WTC11 (cell line): ENCODE data around the gene ABR.

Experiments used
- KAT7 ChIP-seq: sonication (generic); formaldehyde crosslinking; IDR thresholded peaks from 2 replicates; pipeline ENCODE4 v1.8.1; 2023; ENCODE audit warnings: missing genetic modification reagents, mild to moderate bottlenecking, borderline replicate concordance
- NFE2L1 ChIP-seq: sonication (generic); formaldehyde crosslinking; IDR thresholded peaks from 2 replicates; pipeline ENCODE4 v1.8.1; 2023; ENCODE audit warnings: missing genetic modification reagents
- TEAD1 ChIP-seq: sonication (generic); formaldehyde crosslinking; IDR thresholded peaks from 2 replicates; pipeline ENCODE4 v1.8.0; 2022; ENCODE audit warnings: mild to moderate bottlenecking, missing genetic modification reagents
- USF2 ChIP-seq: sonication (generic); formaldehyde crosslinking; IDR thresholded peaks from 2 replicates; pipeline ENCODE4 v1.8.1; 2023; ENCODE audit warnings: mild to moderate bottlenecking, missing genetic modification reagents, moderate library complexity
- ZNF138 ChIP-seq: sonication (generic); formaldehyde crosslinking; conservative IDR thresholded peaks from 2 replicates; pipeline ENCODE4 v1.8.1; 2022; ENCODE audit warnings: mild to moderate bottlenecking, moderate library complexity, missing genetic modification reagents
- TF ChIP-seq, protein P1 (sequence below): sonication (generic); formaldehyde crosslinking; IDR thresholded peaks from 2 replicates; pipeline ENCODE4 v1.8.0; 2022; ENCODE audit warnings: missing genetic modification reagents
- TF ChIP-seq, protein P2 (sequence below): sonication (generic); formaldehyde crosslinking; IDR thresholded peaks from 2 replicates; pipeline ENCODE4 v1.8.0; 2023; ENCODE audit warnings: missing genetic modification reagents
- TF ChIP-seq, protein P3 (sequence below): fragments of 200-600 bp; IDR thresholded peaks from 2 replicates; pipeline ENCODE4 v1.8.0; 2022; ENCODE audit warnings: antibody characterized with exemption
- TF ChIP-seq, protein P4 (sequence below): sonication (generic); formaldehyde crosslinking; IDR thresholded peaks from 2 replicates; pipeline ENCODE4 v1.8.0; 2022; ENCODE audit warnings: mild to moderate bottlenecking, missing genetic modification reagents

GRCh38 chr17:1058423-1059130 lies 121.2 kb downstream of the ABR start:
- TF ChIP-seq, protein P1, sequence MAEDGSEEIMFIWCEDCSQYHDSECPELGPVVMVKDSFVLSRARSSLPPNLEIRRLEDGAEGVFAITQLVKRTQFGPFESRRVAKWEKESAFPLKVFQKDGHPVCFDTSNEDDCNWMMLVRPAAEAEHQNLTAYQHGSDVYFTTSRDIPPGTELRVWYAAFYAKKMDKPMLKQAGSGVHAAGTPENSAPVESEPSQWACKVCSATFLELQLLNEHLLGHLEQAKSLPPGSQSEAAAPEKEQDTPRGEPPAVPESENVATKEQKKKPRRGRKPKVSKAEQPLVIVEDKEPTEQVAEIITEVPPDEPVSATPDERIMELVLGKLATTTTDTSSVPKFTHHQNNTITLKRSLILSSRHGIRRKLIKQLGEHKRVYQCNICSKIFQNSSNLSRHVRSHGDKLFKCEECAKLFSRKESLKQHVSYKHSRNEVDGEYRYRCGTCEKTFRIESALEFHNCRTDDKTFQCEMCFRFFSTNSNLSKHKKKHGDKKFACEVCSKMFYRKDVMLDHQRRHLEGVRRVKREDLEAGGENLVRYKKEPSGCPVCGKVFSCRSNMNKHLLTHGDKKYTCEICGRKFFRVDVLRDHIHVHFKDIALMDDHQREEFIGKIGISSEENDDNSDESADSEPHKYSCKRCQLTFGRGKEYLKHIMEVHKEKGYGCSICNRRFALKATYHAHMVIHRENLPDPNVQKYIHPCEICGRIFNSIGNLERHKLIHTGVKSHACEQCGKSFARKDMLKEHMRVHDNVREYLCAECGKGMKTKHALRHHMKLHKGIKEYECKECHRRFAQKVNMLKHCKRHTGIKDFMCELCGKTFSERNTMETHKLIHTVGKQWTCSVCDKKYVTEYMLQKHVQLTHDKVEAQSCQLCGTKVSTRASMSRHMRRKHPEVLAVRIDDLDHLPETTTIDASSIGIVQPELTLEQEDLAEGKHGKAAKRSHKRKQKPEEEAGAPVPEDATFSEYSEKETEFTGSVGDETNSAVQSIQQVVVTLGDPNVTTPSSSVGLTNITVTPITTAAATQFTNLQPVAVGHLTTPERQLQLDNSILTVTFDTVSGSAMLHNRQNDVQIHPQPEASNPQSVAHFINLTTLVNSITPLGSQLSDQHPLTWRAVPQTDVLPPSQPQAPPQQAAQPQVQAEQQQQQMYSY (CRISPR knock-in tag), result no peak
- TF ChIP-seq USF2 (no peak), NFE2L1 (CRISPR knock-in tag) (no peak), TEAD1 (CRISPR knock-in tag) (no peak), ZNF138 (CRISPR knock-in tag) (no peak), KAT7 (CRISPR knock-in tag) (no peak)
- TF ChIP-seq, protein P2, sequence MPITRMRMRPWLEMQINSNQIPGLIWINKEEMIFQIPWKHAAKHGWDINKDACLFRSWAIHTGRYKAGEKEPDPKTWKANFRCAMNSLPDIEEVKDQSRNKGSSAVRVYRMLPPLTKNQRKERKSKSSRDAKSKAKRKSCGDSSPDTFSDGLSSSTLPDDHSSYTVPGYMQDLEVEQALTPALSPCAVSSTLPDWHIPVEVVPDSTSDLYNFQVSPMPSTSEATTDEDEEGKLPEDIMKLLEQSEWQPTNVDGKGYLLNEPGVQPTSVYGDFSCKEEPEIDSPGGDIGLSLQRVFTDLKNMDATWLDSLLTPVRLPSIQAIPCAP (CRISPR knock-in tag), result no peak
- TF ChIP-seq, protein P3, sequence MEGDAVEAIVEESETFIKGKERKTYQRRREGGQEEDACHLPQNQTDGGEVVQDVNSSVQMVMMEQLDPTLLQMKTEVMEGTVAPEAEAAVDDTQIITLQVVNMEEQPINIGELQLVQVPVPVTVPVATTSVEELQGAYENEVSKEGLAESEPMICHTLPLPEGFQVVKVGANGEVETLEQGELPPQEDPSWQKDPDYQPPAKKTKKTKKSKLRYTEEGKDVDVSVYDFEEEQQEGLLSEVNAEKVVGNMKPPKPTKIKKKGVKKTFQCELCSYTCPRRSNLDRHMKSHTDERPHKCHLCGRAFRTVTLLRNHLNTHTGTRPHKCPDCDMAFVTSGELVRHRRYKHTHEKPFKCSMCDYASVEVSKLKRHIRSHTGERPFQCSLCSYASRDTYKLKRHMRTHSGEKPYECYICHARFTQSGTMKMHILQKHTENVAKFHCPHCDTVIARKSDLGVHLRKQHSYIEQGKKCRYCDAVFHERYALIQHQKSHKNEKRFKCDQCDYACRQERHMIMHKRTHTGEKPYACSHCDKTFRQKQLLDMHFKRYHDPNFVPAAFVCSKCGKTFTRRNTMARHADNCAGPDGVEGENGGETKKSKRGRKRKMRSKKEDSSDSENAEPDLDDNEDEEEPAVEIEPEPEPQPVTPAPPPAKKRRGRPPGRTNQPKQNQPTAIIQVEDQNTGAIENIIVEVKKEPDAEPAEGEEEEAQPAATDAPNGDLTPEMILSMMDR, result peak; percentile 45; the same call in 1 of the 2 replicates
- TF ChIP-seq, protein P4, sequence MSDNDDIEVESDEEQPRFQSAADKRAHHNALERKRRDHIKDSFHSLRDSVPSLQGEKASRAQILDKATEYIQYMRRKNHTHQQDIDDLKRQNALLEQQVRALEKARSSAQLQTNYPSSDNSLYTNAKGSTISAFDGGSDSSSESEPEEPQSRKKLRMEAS (CRISPR knock-in tag), result no peak
